IPS DF 6.9 (cell line): ENCODE data around the gene PLG.
"Not testable (repeated sequence)": the region's sequence is repeated elsewhere in the genome, so short reads cannot be mapped to it uniquely, and the experiment has no call there.

Experiments
- DNase-seq: peaks from one replicate; pipeline ENCODE4 v3.0.0-alpha.2; 2013; ENCODE audit warnings: low read depth, low spot score
- H3K27ac ChIP-seq: one replicate; pipeline ENCODE4 v1.5.1; 2013; ENCODE audit warnings: low read length, control low read depth
- H3K27me3 ChIP-seq: 2 replicates; pipeline ENCODE4 v1.6.1; 2013; ENCODE audit warnings: mild to moderate bottlenecking, low read length; ENCODE audit not compliant: control insufficient read depth, insufficient read depth
- H3K36me3 ChIP-seq: 2 replicates; pipeline ENCODE4 v1.6.1; 2013; ENCODE audit warnings: low read length; ENCODE audit not compliant: control insufficient read depth, insufficient read depth
- H3K4me1 ChIP-seq: 2 replicates; pipeline ENCODE4 v1.6.1; 2013; ENCODE audit warnings: low read length; ENCODE audit not compliant: control insufficient read depth, insufficient read depth
- H3K4me3 ChIP-seq: 2 replicates; pipeline ENCODE4 v1.5.1; 2013; ENCODE audit warnings: mild to moderate bottlenecking, low read length
- H3K9me3 ChIP-seq: 2 replicates; pipeline ENCODE4 v1.6.1; 2013; ENCODE audit warnings: low read length, inconsistent platforms; ENCODE audit not compliant: control insufficient read depth, insufficient read depth
- WGBS: extraction: QIAGEN DNeasy Blood & Tissue Kit; methylation state at CpG from one replicate; pipeline ENCODE4 v1.1.7; 2013; ENCODE audit warnings: mixed read lengths, missing lambda C conversion rate; ENCODE audit not compliant: insufficient read length, insufficient coverage; 5-methylcytosine and 5-hydroxymethylcytosine counted together

The PLG gene

GRCh38 chr6:160701918-160702680 lies at the start of gene PLG:
Gene PLG (plus strand): TSS chr6:160702244. CDS start chr6:160702305, 61 bp downstream.
- not testable (repeated sequence) for H3K9me3 ChIP-seq, DNase-seq, H3K36me3 ChIP-seq, H3K27ac ChIP-seq, H3K4me1 ChIP-seq, H3K27me3 ChIP-seq, H3K4me3 ChIP-seq
- WGBS = no CpG with 5 or more reads among the region's 6 CpGs

- WGBS = no CpG with 5 or more reads among the region's 6 CpGs
- DNase-seq = no peak
- Histone ChIP-seq H3K27ac (no peak overlapping the region), H3K9me3 (no peaks in the 10 kb centered on the region), H3K27me3 (no peaks in the 10 kb centered on the region), H3K36me3 (no peaks in the 10 kb centered on the region), H3K4me1 (no peaks in the 10 kb centered on the region), H3K4me3 (no peak overlapping the region)
Observed at GRCh38 chr6:160659562-160659961, 42.5 kb upstream of the PLG start.

- H3K9me3 ChIP-seq = no peaks in the 10 kb centered on the region
- no peak for DNase-seq
- no peaks in the 10 kb centered on the region for H3K36me3 ChIP-seq
- H3K4me3 ChIP-seq = no peak overlapping the region
- no peaks in the 10 kb centered on the region for H3K27me3 ChIP-seq
- H3K4me1 ChIP-seq = no peaks in the 10 kb centered on the region
- no CpG with 5 or more reads among the region's 3 CpGs for WGBS
- no peak overlapping the region for H3K27ac ChIP-seq
Observed at GRCh38 chr6:160661216-160661615, 40.8 kb upstream of the PLG start.

GRCh38 chr6:160662429-160662828 lies 39.6 kb upstream of the PLG start:
- WGBS = no CpG with 5 or more reads among the region's 3 CpGs

GRCh38 chr6:160662842-160663241 lies 39.2 kb upstream of the PLG start:
- Histone ChIP-seq H3K27me3 (no peaks in the 10 kb centered on the region), H3K4me3 (no peak overlapping the region), H3K9me3 (no peaks in the 10 kb centered on the region), H3K27ac (no peak overlapping the region), H3K36me3 (no peaks in the 10 kb centered on the region), H3K4me1 (no peaks in the 10 kb centered on the region)
- no CpG with 5 or more reads among the region's 2 CpGs for WGBS
- no peak for DNase-seq

More at GRCh38 chr6:160662429-160662828, 39.6 kb upstream of the PLG start:
- Histone ChIP-seq H3K27me3 (no peaks in the 10 kb centered on the region), H3K4me1 (no peaks in the 10 kb centered on the region), H3K4me3 (no peak overlapping the region), H3K27ac (no peak overlapping the region), H3K9me3 (no peaks in the 10 kb centered on the region), H3K36me3 (no peaks in the 10 kb centered on the region)
- DNase-seq = no peak

- WGBS = no CpG with 5 or more reads among the region's 1 CpG
- not testable (repeated sequence) for H3K4me3 ChIP-seq, H3K27me3 ChIP-seq, H3K36me3 ChIP-seq, H3K27ac ChIP-seq, H3K4me1 ChIP-seq, H3K9me3 ChIP-seq, DNase-seq
Observed at GRCh38 chr6:160664198-160664597, 37.8 kb upstream of the PLG start, which contains the start of gene LPA. Gene LPA (minus strand): TSS chr6:160664275. CDS start chr6:160664214, 61 bp downstream.

GRCh38 chr6:160667639-160668481 lies 34.2 kb upstream of the PLG start:
- H3K27me3 ChIP-seq = no peaks in the 10 kb centered on the region
- no peaks in the 10 kb centered on the region for H3K36me3 ChIP-seq
- no peak overlapping the region for H3K27ac ChIP-seq
- peak; percentile 64 for DNase-seq
- H3K4me3 ChIP-seq = no peak overlapping the region
- no CpG with 5 or more reads among the region's 9 CpGs for WGBS
- H3K4me1 ChIP-seq = no peaks in the 10 kb centered on the region
- no peaks in the 10 kb centered on the region for H3K9me3 ChIP-seq

GRCh38 chr6:160668589-160668988 lies 33.5 kb upstream of the PLG start:
- no peak overlapping the region for H3K27ac ChIP-seq
- H3K9me3 ChIP-seq = no peaks in the 10 kb centered on the region
- WGBS = no CpG with 5 or more reads among the region's 2 CpGs
- no peak overlapping the region for H3K4me3 ChIP-seq
- H3K27me3 ChIP-seq = no peaks in the 10 kb centered on the region
- DNase-seq = no peak
- H3K4me1 ChIP-seq = no peaks in the 10 kb centered on the region
- no peaks in the 10 kb centered on the region for H3K36me3 ChIP-seq

- H3K4me1 ChIP-seq, H3K36me3 ChIP-seq, DNase-seq, H3K27ac ChIP-seq, H3K4me3 ChIP-seq, H3K9me3 ChIP-seq, H3K27me3 ChIP-seq: not testable (repeated sequence)
- WGBS = no CpG with 5 or more reads among the region's 5 CpGs
Observed at GRCh38 chr6:160676418-160676817, 25.6 kb upstream of the PLG start.

- WGBS = no CpG with 5 or more reads among the region's 4 CpGs
- no peaks in the 10 kb centered on the region for H3K9me3 ChIP-seq
- H3K27ac ChIP-seq = no peak overlapping the region
- H3K27me3 ChIP-seq = peaks cover 3% of the 10 kb centered on the region; the same call in 1 of the 2 replicates
- no peaks in the 10 kb centered on the region for H3K36me3 ChIP-seq
- H3K4me3 ChIP-seq = no peak overlapping the region
- H3K4me1 ChIP-seq = no peaks in the 10 kb centered on the region
- no peak for DNase-seq
Observed at GRCh38 chr6:160678230-160678629, 23.8 kb upstream of the PLG start.
